Activated T-helper 2 cell treated with anti-CD3 and anti-CD28 coated beads, Interferon-gamma antibody, Interleukin-2, Interleukin-4, amounts not matched to agents 10 μg/mL and 5 μg/mL and 100 μg/mL, durations not matched to agents 14 hours and 24 hours and 36 hours (primary cell): ENCODE data around the gene TBC1D22A. TPM values are rescaled to one million over a fixed set of nuclear protein-coding genes. Genes with fewer than 3 reads are reported as not detected.

Source experiments
- DNase-seq: peaks from one replicate; pipeline ENCODE4 v3.0.0; 2021; ENCODE audit warnings: low spot score
- H3K27ac Mint-ChIP-seq: one replicate; pipeline ENCODE4 v1.8.0; 2021; ENCODE audit warnings: mixed read lengths
- H3K27me3 Mint-ChIP-seq: one replicate; pipeline ENCODE4 v1.8.0; 2021; ENCODE audit warnings: low read depth, mixed read lengths
- H3K36me3 Mint-ChIP-seq: one replicate; pipeline ENCODE4 v1.8.0; 2021; ENCODE audit warnings: low read depth, mixed read lengths
- H3K4me1 Mint-ChIP-seq: one replicate; pipeline ENCODE4 v1.8.0; 2021; ENCODE audit warnings: low read depth, mixed read lengths
- H3K4me3 Mint-ChIP-seq: one replicate; pipeline ENCODE4 v1.8.0; 2021; ENCODE audit warnings: low read depth, mild to moderate bottlenecking, moderate library complexity, mixed read lengths
- H3K9me3 Mint-ChIP-seq: one replicate; pipeline ENCODE4 v1.8.0; 2021; ENCODE audit warnings: mixed read lengths
- intact Hi-C: fragments of 100-400 bp; cut with micrococcal nuclease; formaldehyde crosslinking; loops from one replicate; pipeline ENCODE4 v1.15.1; 2023
- total RNA-seq: library from RNA; stranded (reverse); gene quantifications from 2 replicates; pipeline ENCODE4 v1.2.3, GENCODE V29; 2022

The TBC1D22A gene
- total RNA-seq, 1 donor from 2014 or later: 34.8 TPM

- H3K4me3 Mint-ChIP-seq: no peak overlapping the region
Measured at GRCh38 chr22:47148510-47148909, 386.1 kb downstream of the TBC1D22A start.

GRCh38 chr22:47148956-47149728 lies 386.7 kb downstream of the TBC1D22A start:
- intact Hi-C loops: no loop called here
- no peak overlapping the region for H3K27ac Mint-ChIP-seq
- no peaks in the 10 kb centered on the region for H3K36me3 Mint-ChIP-seq
- H3K4me3 Mint-ChIP-seq: no peak overlapping the region
- no peaks in the 10 kb centered on the region for H3K9me3 Mint-ChIP-seq
- H3K4me1 Mint-ChIP-seq: no peaks in the 10 kb centered on the region
- DNase-seq: no peak
- H3K27me3 Mint-ChIP-seq: no peaks in the 10 kb centered on the region

More at GRCh38 chr22:47148510-47148909, 386.1 kb downstream of the TBC1D22A start:
- intact Hi-C loops: no loop called here
- no peaks in the 10 kb centered on the region for H3K4me1 Mint-ChIP-seq
- no peaks in the 10 kb centered on the region for H3K27me3 Mint-ChIP-seq
- no peak overlapping the region for H3K27ac Mint-ChIP-seq
- H3K9me3 Mint-ChIP-seq: no peaks in the 10 kb centered on the region
- no peaks in the 10 kb centered on the region for H3K36me3 Mint-ChIP-seq
- DNase-seq: no peak

- Mint-ChIP-seq H3K9me3 (no peaks in the 10 kb centered on the region), H3K27me3 (no peaks in the 10 kb centered on the region), H3K27ac (no peak overlapping the region), H3K4me3 (no peak overlapping the region), H3K36me3 (no peaks in the 10 kb centered on the region), H3K4me1 (no peaks in the 10 kb centered on the region)
- DNase-seq: no peak
- intact Hi-C loops: no loop called here
Measured at GRCh38 chr22:47149976-47150375, 387.5 kb downstream of the TBC1D22A start.

- DNase-seq: no peak
- H3K36me3 Mint-ChIP-seq: no peaks in the 10 kb centered on the region
- intact Hi-C loops: no loop called here
- H3K27ac Mint-ChIP-seq: no peak overlapping the region
- no peaks in the 10 kb centered on the region for H3K27me3 Mint-ChIP-seq
- H3K4me3 Mint-ChIP-seq: no peak overlapping the region
- H3K9me3 Mint-ChIP-seq: no peaks in the 10 kb centered on the region
- no peaks in the 10 kb centered on the region for H3K4me1 Mint-ChIP-seq
Measured at GRCh38 chr22:47150426-47150825, 388.0 kb downstream of the TBC1D22A start.

GRCh38 chr22:47151064-47151463 lies 388.6 kb downstream of the TBC1D22A start:
- Mint-ChIP-seq H3K4me1 (no peaks in the 10 kb centered on the region), H3K9me3 (no peaks in the 10 kb centered on the region)

GRCh38 chr22:47151490-47151889 lies 389.0 kb downstream of the TBC1D22A start:
- Mint-ChIP-seq H3K36me3 (no peaks in the 10 kb centered on the region), H3K4me1 (no peaks in the 10 kb centered on the region), H3K27me3 (no peaks in the 10 kb centered on the region), H3K9me3 (no peaks in the 10 kb centered on the region), H3K4me3 (no peak overlapping the region), H3K27ac (no peak overlapping the region)
- DNase-seq: no peak
- intact Hi-C loops: no loop called here

More at GRCh38 chr22:47151064-47151463, 388.6 kb downstream of the TBC1D22A start:
- no peaks in the 10 kb centered on the region for H3K27me3 Mint-ChIP-seq
- no peak for DNase-seq
- H3K36me3 Mint-ChIP-seq: no peaks in the 10 kb centered on the region
- H3K4me3 Mint-ChIP-seq: no peak overlapping the region
- H3K27ac Mint-ChIP-seq: no peak overlapping the region
- intact Hi-C loops: no loop called here

GRCh38 chr22:47152236-47152635 lies 389.8 kb downstream of the TBC1D22A start:
- no peak for DNase-seq
- no peaks in the 10 kb centered on the region for H3K36me3 Mint-ChIP-seq
- no peaks in the 10 kb centered on the region for H3K9me3 Mint-ChIP-seq
- H3K4me1 Mint-ChIP-seq: no peaks in the 10 kb centered on the region
- H3K27me3 Mint-ChIP-seq: no peaks in the 10 kb centered on the region
- no peak overlapping the region for H3K27ac Mint-ChIP-seq
- intact Hi-C loops: no loop called here
- no peak overlapping the region for H3K4me3 Mint-ChIP-seq

- intact Hi-C loops: no loop called here
- Mint-ChIP-seq H3K9me3 (no peaks in the 10 kb centered on the region), H3K27me3 (no peaks in the 10 kb centered on the region), H3K4me3 (no peak overlapping the region), H3K36me3 (no peaks in the 10 kb centered on the region), H3K27ac (no peak overlapping the region), H3K4me1 (no peaks in the 10 kb centered on the region)
- DNase-seq: no peak
Measured at GRCh38 chr22:47152938-47153337, 390.5 kb downstream of the TBC1D22A start.

GRCh38 chr22:47153854-47154525 lies 391.5 kb downstream of the TBC1D22A start:
- H3K4me3 Mint-ChIP-seq: no peak overlapping the region

GRCh38 chr22:47154621-47155081 lies 392.2 kb downstream of the TBC1D22A start:
- intact Hi-C loops: no loop called here
- Mint-ChIP-seq H3K4me1 (no peaks in the 10 kb centered on the region), H3K27ac (no peak overlapping the region), H3K27me3 (no peaks in the 10 kb centered on the region), H3K4me3 (no peak overlapping the region), H3K36me3 (no peaks in the 10 kb centered on the region), H3K9me3 (no peaks in the 10 kb centered on the region)
- no peak for DNase-seq

More at GRCh38 chr22:47153854-47154525, 391.5 kb downstream of the TBC1D22A start:
- DNase-seq: no peak
- H3K27ac Mint-ChIP-seq: no peak overlapping the region
- H3K27me3 Mint-ChIP-seq: no peaks in the 10 kb centered on the region
- intact Hi-C loops: no loop called here
- H3K4me1 Mint-ChIP-seq: no peaks in the 10 kb centered on the region
- H3K9me3 Mint-ChIP-seq: no peaks in the 10 kb centered on the region
- no peaks in the 10 kb centered on the region for H3K36me3 Mint-ChIP-seq

- Mint-ChIP-seq H3K4me3 (no peak overlapping the region), H3K27me3 (no peaks in the 10 kb centered on the region), H3K9me3 (no peaks in the 10 kb centered on the region), H3K4me1 (no peaks in the 10 kb centered on the region), H3K27ac (no peak overlapping the region), H3K36me3 (no peaks in the 10 kb centered on the region)
- intact Hi-C loops: no loop called here
- DNase-seq: no peak
Measured at GRCh38 chr22:47155131-47155885, 392.9 kb downstream of the TBC1D22A start.

- Mint-ChIP-seq H3K27me3 (no peaks in the 10 kb centered on the region), H3K4me1 (no peaks in the 10 kb centered on the region), H3K27ac (no peak overlapping the region), H3K36me3 (no peaks in the 10 kb centered on the region), H3K4me3 (no peak overlapping the region), H3K9me3 (no peaks in the 10 kb centered on the region)
- intact Hi-C loops: no loop called here
- no peak for DNase-seq
Measured at GRCh38 chr22:47155912-47156311, 393.5 kb downstream of the TBC1D22A start.
